MM.1S (cell line): ENCODE measurements around the gene DDAH2.

Source experiments
- DNase-seq: peaks from one replicate; pipeline ENCODE4 v3.0.0-alpha.2; 2015
- H2AFZ ChIP-seq: fragments of 300-600 bp; sonication (generic); 2 replicates; pipeline ENCODE4 v1.6.0; 2016; ENCODE audit warnings: antibody characterized with exemption, low read length
- H3F3A ChIP-seq: fragments of 300-600 bp; sonication (generic); 2 replicates; pipeline ENCODE4 v1.6.1; 2016; ENCODE audit warnings: mild to moderate bottlenecking, antibody characterized with exemption, low read length, moderate library complexity, mixed read lengths; ENCODE audit not compliant: insufficient read depth
- H3K27ac ChIP-seq: fragments of 300-600 bp; sonication (generic); 2 replicates; pipeline ENCODE4 v1.5.1; 2016; ENCODE audit warnings: mild to moderate bottlenecking, low read length
- H3K27me3 ChIP-seq: fragments of 300-600 bp; sonication (generic); replicated peaks from 2 replicates; pipeline ENCODE4 v1.6.0; 2016; ENCODE audit warnings: low read length; ENCODE audit not compliant: insufficient read depth
- H3K36me3 ChIP-seq: fragments of 300-600 bp; sonication (generic); replicated peaks from 2 replicates; pipeline ENCODE4 v1.6.1; 2016; ENCODE audit warnings: mild to moderate bottlenecking, low read length, mixed read lengths; ENCODE audit not compliant: insufficient read depth
- H3K4me1 ChIP-seq: fragments of 300-600 bp; sonication (generic); 2 replicates; pipeline ENCODE4 v1.6.1; 2016; ENCODE audit warnings: low read length, mixed read lengths
- H3K4me2 ChIP-seq: fragments of 300-600 bp; sonication (generic); 2 replicates; pipeline ENCODE4 v1.6.0; 2016; ENCODE audit warnings: low read depth, low read length
- H3K4me3 ChIP-seq: fragments of 300-600 bp; sonication (generic); 2 replicates; pipeline ENCODE4 v1.5.1; 2016; ENCODE audit warnings: low read length, mixed read lengths
- H3K79me2 ChIP-seq: fragments of 300-600 bp; sonication (generic); 2 replicates; pipeline ENCODE4 v1.6.1; 2016; ENCODE audit warnings: mixed run types, low read length, mixed read lengths
- H3K9ac ChIP-seq: fragments of 300-600 bp; sonication (generic); 2 replicates; pipeline ENCODE4 v1.6.1; 2016; ENCODE audit warnings: low read length, mixed read lengths
- H3K9me2 ChIP-seq: fragments of 300-600 bp; sonication (generic); replicated peaks from 2 replicates; pipeline ENCODE4 v1.6.1; 2016; ENCODE audit warnings: mild to moderate bottlenecking, low read length, mixed read lengths; ENCODE audit not compliant: insufficient read depth
- H3K9me3 ChIP-seq: fragments of 300-600 bp; sonication (generic); replicated peaks from 2 replicates; pipeline ENCODE4 v1.6.1; 2016; ENCODE audit warnings: mild to moderate bottlenecking, low read length, mixed read lengths; ENCODE audit not compliant: insufficient read depth
- H4K20me1 ChIP-seq: fragments of 300-600 bp; sonication (generic); 2 replicates; pipeline ENCODE4 v1.6.1; 2016; ENCODE audit warnings: mild to moderate bottlenecking, low read length, moderate library complexity, mixed read lengths; ENCODE audit not compliant: insufficient read depth
- CTCF ChIP-seq: fragments of 300-600 bp; sonication (generic); IDR thresholded peaks from 2 replicates; pipeline ENCODE4 v1.5.1; 2016; ENCODE audit warnings: antibody characterized with exemption, low read length, mixed read lengths
- EZH2 ChIP-seq: fragments of 300-600 bp; sonication (generic); optimal IDR thresholded peaks from 2 replicates; pipeline ENCODE3; 2017; ENCODE audit warnings: low read depth, mild to moderate bottlenecking, antibody characterized with exemption, low read length, mixed read lengths
- EZH2phosphoT487 ChIP-seq: fragments of 300-600 bp; sonication (generic); IDR thresholded peaks from 2 replicates; pipeline ENCODE4 v1.6.1; 2018; ENCODE audit warnings: antibody characterized with exemption, low read length

The DDAH2 gene

GRCh38 chr6:31762878-31763618 is 33.9 kb upstream of the DDAH2 start:
- H3K27ac ChIP-seq, result no peak overlapping the region
- no peak for TF ChIP-seq EZH2
- H3K9me3 ChIP-seq, result no peaks in the 10 kb centered on the region
- no peaks in the 10 kb centered on the region for H3K27me3 ChIP-seq
- H3K4me3 ChIP-seq, result no peak overlapping the region
- H3K9ac ChIP-seq, result no peak overlapping the region
- no peaks in the 10 kb centered on the region for H3K36me3 ChIP-seq
- no peak overlapping the region for H3K4me2 ChIP-seq
- no peaks in the 10 kb centered on the region for H3K79me2 ChIP-seq
- H3F3A ChIP-seq, result no peaks in the 10 kb centered on the region; the same call in 1 of the 2 replicates
- H4K20me1 ChIP-seq, result no peaks in the 10 kb centered on the region
- no peak for DNase-seq
- H2AFZ ChIP-seq, result no peak overlapping the region
- peaks cover 16% of the 10 kb centered on the region for H3K4me1 ChIP-seq
- no peaks in the 10 kb centered on the region for H3K9me2 ChIP-seq

GRCh38 chr6:31762356-31762755 is 33.3 kb upstream of the DDAH2 start, which contains the start of gene SAPCD1:
SAPCD1 (plus strand) TSS chr6:31762656; CDS start chr6:31763055, 399 bp downstream.
- H3K9me2 ChIP-seq, result no peaks in the 10 kb centered on the region
- no peak for DNase-seq
- peaks cover 16% of the 10 kb centered on the region for H3K4me1 ChIP-seq
- no peak for TF ChIP-seq CTCF
- no peak within 1 kb of the TSS for H3K27ac ChIP-seq
- no peak within 1 kb of the TSS for H3K4me2 ChIP-seq
- H2AFZ ChIP-seq, result no peak within 1 kb of the TSS
- no peak within 1 kb of the TSS for H3K4me3 ChIP-seq
- H3K27me3 ChIP-seq, result no peaks in the 10 kb centered on the region
- H3F3A ChIP-seq, result no peaks in the 10 kb centered on the region; the same call in 1 of the 2 replicates
- H3K9me3 ChIP-seq, result no peaks in the 10 kb centered on the region
- no peak within 1 kb of the TSS for H3K9ac ChIP-seq
- no peaks in the 10 kb centered on the region for H3K36me3 ChIP-seq
- H3K79me2 ChIP-seq, result no peaks in the 10 kb centered on the region
- no peaks in the 10 kb centered on the region for H4K20me1 ChIP-seq

GRCh38 chr6:31761343-31761742 is 32.2 kb upstream of the DDAH2 start:
- H4K20me1 ChIP-seq, result no peaks in the 10 kb centered on the region
- H3K36me3 ChIP-seq, result no peaks in the 10 kb centered on the region
- H3K9ac ChIP-seq, result no peak overlapping the region
- H3K27me3 ChIP-seq, result no peaks in the 10 kb centered on the region
- no peaks in the 10 kb centered on the region; the same call in 1 of the 2 replicates for H3F3A ChIP-seq
- TF ChIP-seq EZH2 (no peak), EZH2phosphoT487 (no peak), CTCF (no peak)
- H3K27ac ChIP-seq, result no peak overlapping the region
- DNase-seq, result no peak
- peaks cover 16% of the 10 kb centered on the region for H3K4me1 ChIP-seq
- no peak overlapping the region for H3K4me2 ChIP-seq
- no peak overlapping the region for H2AFZ ChIP-seq
- no peak overlapping the region for H3K4me3 ChIP-seq
- no peaks in the 10 kb centered on the region for H3K9me3 ChIP-seq
- no peaks in the 10 kb centered on the region for H3K9me2 ChIP-seq
- no peaks in the 10 kb centered on the region for H3K79me2 ChIP-seq

GRCh38 chr6:31760790-31761189 is 31.7 kb upstream of the DDAH2 start:
- no peaks in the 10 kb centered on the region for H3K36me3 ChIP-seq
- no peak overlapping the region for H3K4me3 ChIP-seq
- H3K9me2 ChIP-seq, result no peaks in the 10 kb centered on the region
- H3K9me3 ChIP-seq, result no peaks in the 10 kb centered on the region
- no peak overlapping the region for H2AFZ ChIP-seq
- no peak overlapping the region for H3K9ac ChIP-seq
- no peaks in the 10 kb centered on the region for H4K20me1 ChIP-seq
- no peaks in the 10 kb centered on the region; the same call in 1 of the 2 replicates for H3F3A ChIP-seq
- no peak overlapping the region for H3K4me2 ChIP-seq
- H3K27ac ChIP-seq, result no peak overlapping the region
- no peaks in the 10 kb centered on the region for H3K27me3 ChIP-seq
- no peak for DNase-seq
- H3K79me2 ChIP-seq, result no peaks in the 10 kb centered on the region
- H3K4me1 ChIP-seq, result peaks cover 16% of the 10 kb centered on the region
- no peak for TF ChIP-seq EZH2
- TF ChIP-seq EZH2phosphoT487, result no peak
- TF ChIP-seq CTCF, result no peak
